Fibroblast of lung (primary cell): ENCODE results near the gene CERS5.

Experiments
- EZH2 ChIP-seq: IDR thresholded peaks from 2 replicates; pipeline ENCODE4 v1.5.1; 2012; ENCODE audit warnings: low read length, control low read depth, mild to moderate bottlenecking; ENCODE audit errors: missing control alignments
- TF ChIP-seq, protein P1 (sequence below), 2 donors: IDR thresholded peaks in 1 of 2; conservative IDR thresholded peaks in 1 of 2; 1 replicate in 1 of 2; 2 replicates in 1 of 2; pipeline ENCODE4 v1.5.1; 2011 to 2012; ENCODE audit warnings: low read length in 2 of 2, control low read depth in 1 of 2, inconsistent platforms in 1 of 2, low read depth in 1 of 2, mild to moderate bottlenecking in 1 of 2

DNA sequence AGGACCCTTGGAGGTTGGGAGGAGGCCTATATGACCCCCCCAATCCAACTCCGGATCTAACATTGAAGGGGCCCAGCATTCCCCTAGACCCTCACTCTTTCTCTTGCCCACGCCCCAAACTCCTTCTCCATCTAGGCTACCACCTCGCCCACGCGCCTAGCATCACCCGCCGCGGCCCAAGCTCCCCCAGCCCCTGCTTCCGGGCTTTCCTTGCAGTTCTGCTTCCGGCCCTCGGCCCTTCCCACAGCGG, 445 bp downstream of the CERS5 start:
- TF ChIP-seq, protein P1, sequence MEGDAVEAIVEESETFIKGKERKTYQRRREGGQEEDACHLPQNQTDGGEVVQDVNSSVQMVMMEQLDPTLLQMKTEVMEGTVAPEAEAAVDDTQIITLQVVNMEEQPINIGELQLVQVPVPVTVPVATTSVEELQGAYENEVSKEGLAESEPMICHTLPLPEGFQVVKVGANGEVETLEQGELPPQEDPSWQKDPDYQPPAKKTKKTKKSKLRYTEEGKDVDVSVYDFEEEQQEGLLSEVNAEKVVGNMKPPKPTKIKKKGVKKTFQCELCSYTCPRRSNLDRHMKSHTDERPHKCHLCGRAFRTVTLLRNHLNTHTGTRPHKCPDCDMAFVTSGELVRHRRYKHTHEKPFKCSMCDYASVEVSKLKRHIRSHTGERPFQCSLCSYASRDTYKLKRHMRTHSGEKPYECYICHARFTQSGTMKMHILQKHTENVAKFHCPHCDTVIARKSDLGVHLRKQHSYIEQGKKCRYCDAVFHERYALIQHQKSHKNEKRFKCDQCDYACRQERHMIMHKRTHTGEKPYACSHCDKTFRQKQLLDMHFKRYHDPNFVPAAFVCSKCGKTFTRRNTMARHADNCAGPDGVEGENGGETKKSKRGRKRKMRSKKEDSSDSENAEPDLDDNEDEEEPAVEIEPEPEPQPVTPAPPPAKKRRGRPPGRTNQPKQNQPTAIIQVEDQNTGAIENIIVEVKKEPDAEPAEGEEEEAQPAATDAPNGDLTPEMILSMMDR (conservative IDR thresholded peaks at IDR 0.05 in 1 of 2, IDR thresholded peaks at IDR 0.05 in 1 of 2; ENCODE audit: low read depth in 1 of 2, low read length in 2 of 2): no peak
- no peak for TF ChIP-seq EZH2
